Epithelial cell of esophagus (primary cell): ENCODE results near the gene VNN1.

Experiments
- DNase-seq: peaks from one replicate; pipeline ENCODE4 v3.0.0; 2010; ENCODE audit warnings: low read depth
- H3K4me3 ChIP-seq: 2 replicates; pipeline ENCODE4 v1.5.1; 2011; ENCODE audit warnings: mild to moderate bottlenecking, low read length, control low read depth
- TF ChIP-seq, protein P1 (sequence below): IDR thresholded peaks from 2 replicates; pipeline ENCODE4 v1.5.1; 2011; ENCODE audit warnings: low read depth, mild to moderate bottlenecking, low read length, control low read depth, inconsistent platforms; ENCODE audit not compliant: insufficient read depth; ENCODE audit errors: missing control alignments

VNN1 gene, protein sequence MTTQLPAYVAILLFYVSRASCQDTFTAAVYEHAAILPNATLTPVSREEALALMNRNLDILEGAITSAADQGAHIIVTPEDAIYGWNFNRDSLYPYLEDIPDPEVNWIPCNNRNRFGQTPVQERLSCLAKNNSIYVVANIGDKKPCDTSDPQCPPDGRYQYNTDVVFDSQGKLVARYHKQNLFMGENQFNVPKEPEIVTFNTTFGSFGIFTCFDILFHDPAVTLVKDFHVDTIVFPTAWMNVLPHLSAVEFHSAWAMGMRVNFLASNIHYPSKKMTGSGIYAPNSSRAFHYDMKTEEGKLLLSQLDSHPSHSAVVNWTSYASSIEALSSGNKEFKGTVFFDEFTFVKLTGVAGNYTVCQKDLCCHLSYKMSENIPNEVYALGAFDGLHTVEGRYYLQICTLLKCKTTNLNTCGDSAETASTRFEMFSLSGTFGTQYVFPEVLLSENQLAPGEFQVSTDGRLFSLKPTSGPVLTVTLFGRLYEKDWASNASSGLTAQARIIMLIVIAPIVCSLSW

DNA sequence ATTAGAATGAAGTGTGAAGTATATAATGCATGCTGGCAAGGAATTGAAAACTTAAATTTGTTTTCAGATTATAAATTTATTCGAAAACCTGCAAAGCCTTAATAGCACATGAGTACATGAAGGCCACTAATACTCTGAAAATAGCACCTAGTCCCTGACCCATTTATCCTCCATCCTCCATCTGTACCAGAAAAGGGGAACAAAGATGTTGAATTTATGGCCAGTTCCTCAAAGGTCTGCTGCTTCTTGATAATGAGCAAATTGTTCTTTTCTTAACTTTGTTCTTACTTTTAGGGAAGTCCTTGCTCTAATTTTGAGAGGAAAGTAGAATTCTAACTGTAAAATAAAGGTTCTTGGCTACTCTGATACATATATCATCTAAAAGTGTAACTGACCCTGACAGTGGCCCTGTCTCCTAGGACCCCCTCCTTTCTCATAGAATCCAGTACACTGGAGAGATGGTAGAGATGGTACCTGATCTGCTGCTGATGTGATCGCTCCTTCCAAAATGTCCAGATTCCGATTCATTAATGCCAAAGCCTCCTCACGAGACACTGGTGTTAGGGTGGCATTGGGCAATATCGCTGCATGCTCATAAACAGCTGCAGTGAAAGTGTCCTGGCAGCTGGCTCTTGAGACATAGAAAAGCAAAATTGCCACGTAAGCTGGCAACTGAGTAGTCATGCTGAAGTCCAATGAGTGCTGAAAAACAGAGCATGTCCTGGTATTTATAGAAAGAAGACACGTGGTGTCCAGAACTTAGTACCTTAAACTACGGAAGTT is at the start of gene VNN1:
Gene VNN1 (minus strand): TSS at position 704 of the 783 bp plus-strand sequence. CDS start 20 bp downstream, at position 684.
- no peak within 1 kb of the TSS for H3K4me3 ChIP-seq
- DNase-seq, result no peak

DNA sequence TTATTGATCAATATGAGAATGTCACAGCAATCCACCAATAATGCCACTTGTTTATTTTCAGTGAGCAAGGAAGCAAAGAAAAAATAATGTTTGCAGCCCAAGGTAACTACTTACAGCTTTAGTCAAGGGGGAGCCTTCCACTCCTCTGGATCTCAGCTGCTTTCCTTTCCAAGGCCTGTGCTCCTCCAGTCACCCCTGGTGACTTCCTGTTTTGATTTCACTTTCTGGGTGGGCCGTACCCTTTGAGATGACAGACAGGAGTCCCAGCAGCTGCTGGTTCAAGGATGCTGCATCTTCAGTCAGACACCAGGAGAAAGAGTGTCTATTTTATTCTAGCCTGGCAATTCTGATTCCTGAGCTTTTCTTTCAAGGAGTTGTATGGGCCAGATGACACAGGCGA is 49.4 kb upstream of the VNN1 start:
- TF ChIP-seq, protein P1, sequence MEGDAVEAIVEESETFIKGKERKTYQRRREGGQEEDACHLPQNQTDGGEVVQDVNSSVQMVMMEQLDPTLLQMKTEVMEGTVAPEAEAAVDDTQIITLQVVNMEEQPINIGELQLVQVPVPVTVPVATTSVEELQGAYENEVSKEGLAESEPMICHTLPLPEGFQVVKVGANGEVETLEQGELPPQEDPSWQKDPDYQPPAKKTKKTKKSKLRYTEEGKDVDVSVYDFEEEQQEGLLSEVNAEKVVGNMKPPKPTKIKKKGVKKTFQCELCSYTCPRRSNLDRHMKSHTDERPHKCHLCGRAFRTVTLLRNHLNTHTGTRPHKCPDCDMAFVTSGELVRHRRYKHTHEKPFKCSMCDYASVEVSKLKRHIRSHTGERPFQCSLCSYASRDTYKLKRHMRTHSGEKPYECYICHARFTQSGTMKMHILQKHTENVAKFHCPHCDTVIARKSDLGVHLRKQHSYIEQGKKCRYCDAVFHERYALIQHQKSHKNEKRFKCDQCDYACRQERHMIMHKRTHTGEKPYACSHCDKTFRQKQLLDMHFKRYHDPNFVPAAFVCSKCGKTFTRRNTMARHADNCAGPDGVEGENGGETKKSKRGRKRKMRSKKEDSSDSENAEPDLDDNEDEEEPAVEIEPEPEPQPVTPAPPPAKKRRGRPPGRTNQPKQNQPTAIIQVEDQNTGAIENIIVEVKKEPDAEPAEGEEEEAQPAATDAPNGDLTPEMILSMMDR, result no peak
- DNase-seq, result no peak
- H3K4me3 ChIP-seq, result no peak overlapping the region

More for the DNA sequence above, at the start of gene VNN1:
- TF ChIP-seq, protein P1, result no peak

DNA sequence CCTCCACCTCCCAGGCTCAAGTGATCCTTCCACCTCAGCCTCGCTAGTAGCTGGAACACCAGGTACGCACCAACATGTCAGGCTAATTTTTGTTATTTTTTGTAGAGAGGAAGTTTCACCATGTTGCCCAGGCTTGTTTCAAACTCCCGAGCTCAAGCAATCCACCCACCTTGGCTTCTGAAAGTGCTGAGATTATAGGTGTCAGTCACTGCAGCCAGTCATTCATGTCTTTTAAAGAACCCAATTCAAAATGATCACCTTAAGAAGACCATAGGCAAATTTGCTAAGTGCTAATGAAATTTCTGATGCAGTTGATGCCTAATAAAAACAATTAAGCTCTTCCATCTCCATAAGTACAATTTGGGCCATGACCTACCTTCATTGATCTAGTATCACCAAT is 46.4 kb upstream of the VNN1 start:
- DNase-seq, result peak; percentile 45
- TF ChIP-seq, protein P1, result no peak
- no peak overlapping the region for H3K4me3 ChIP-seq

DNA sequence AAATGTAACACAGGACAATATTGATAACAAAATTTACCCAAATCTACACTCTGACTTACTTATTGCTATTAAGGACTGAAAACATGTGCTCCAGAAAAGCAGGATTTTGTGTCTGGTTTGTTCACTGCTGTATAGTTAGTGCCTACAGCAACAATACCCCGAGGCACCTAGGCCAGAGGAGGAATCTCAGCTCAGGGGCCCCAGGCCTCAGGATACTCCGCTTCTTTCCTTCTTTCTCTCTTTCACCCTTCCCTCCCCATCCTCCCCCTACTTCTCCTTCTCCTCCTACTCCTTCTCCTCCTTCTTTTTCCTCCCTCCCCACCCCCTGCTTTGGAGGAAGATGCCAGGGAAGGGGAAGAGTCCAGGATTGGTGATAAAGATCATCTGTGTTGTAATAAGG is 44.8 kb upstream of the VNN1 start:
- H3K4me3 ChIP-seq, result no peak overlapping the region
- DNase-seq, result no peak

DNA sequence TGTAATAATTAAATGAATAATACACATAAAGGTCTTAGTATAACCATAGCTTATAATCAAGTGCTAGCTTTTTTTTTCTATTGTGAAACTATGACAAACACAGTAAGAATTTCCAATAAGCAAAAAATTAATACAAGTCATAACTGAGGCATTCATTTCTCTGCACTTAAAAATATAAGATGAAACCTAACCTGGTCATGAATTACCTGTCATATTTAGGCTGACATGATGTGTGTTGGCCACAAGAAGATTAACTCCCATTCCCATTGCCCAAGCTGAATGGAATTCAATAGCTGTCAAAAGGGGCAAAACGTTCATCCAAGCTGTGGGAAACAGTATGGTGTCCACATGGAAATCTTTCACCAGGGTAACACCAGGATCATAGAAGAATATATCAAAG is 38.4 kb upstream of the VNN1 start:
- H3K4me3 ChIP-seq, result no peak overlapping the region
- TF ChIP-seq, protein P1, result no peak
- peak; percentile 83 for DNase-seq

More for the DNA sequence above, 44.8 kb upstream of the VNN1 start:
- TF ChIP-seq, protein P1, result no peak

DNA sequence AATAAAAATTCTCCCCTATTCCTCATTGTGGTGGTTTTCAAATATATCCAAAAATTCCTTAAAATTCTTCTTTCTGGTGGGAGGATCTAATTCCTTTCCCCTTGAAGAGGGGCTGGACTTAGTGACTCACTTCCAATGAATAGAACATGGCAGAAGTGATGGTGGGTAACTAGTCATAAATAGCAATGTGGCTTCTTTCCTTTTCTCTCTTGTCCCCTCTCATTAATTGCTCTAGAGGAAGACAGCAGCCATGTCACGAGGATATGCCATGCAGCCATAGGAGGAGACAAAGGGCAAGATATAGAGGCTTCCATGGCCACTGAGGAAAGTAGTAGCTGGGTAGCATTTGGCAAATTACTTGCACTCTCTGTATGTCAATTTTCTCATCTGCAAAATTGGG is 38.0 kb upstream of the VNN1 start:
- no peak for DNase-seq
- TF ChIP-seq, protein P1, result no peak
- H3K4me3 ChIP-seq, result no peak overlapping the region
